ENCODE data around the gene BTK.

Gene BTK

GRCh38 chrX:101395789-101396188 lies 9.8 kb upstream of the BTK start:
- no peak overlapping the region for H3K4me3 ChIP-seq
- no peak overlapping the region for H3K27ac ChIP-seq

- no peak overlapping the region for H3K4me3 ChIP-seq
- no peak overlapping the region for H3K27ac ChIP-seq
Measured at GRCh38 chrX:101394372-101394771, 8.4 kb upstream of the BTK start.

- Histone ChIP-seq H3K4me3 (no peak overlapping the region), H3K27ac (no peak overlapping the region)
Measured at GRCh38 chrX:101393530-101394305, 7.7 kb upstream of the BTK start.

- Histone ChIP-seq H3K4me3 (peak overlapping the region; percentile 37 to 54 (median 48)), H3K27ac (peak overlapping the region in 14 of 21 experiments; percentile 35 to 89 (median 78))
Measured at GRCh38 chrX:101391831-101392230, 5.8 kb upstream of the BTK start.

GRCh38 chrX:101390664-101391525 lies 4.9 kb upstream of the BTK start, which contains the start of gene RPL36A:
Gene RPL36A, plus strand, starts transcription at chrX:101391011. Its CDS starts 33 bp downstream, at chrX:101391044.
- Histone ChIP-seq H3K27ac (peak within 1 kb of the TSS; percentile 32 to 89 (median 78)), H3K4me3 (peak within 1 kb of the TSS; percentile 37 to 54 (median 48))

GRCh38 chrX:101388604-101389003 lies 2.6 kb upstream of the BTK start:
- no peak overlapping the region for H3K4me3 ChIP-seq
- no peak overlapping the region for H3K27ac ChIP-seq

GRCh38 chrX:101386542-101386885 lies 523 bp upstream of the BTK start:
- Histone ChIP-seq H3K4me3 (no peak overlapping the region), H3K27ac (peak overlapping the region in 2 of 21 experiments; percentile 47 to 49)

- Histone ChIP-seq H3K27ac (peak overlapping the region in 8 of 21 experiments; percentile 29 to 67 (median 43)), H3K4me3 (no peak overlapping the region)
Measured at GRCh38 chrX:101385026-101385684, 836 bp downstream of the BTK start.

GRCh38 chrX:101383679-101384205 lies 2.2 kb downstream of the BTK start:
- Histone ChIP-seq H3K27ac (no peak overlapping the region), H3K4me3 (no peak overlapping the region)

GRCh38 chrX:101377547-101377946 lies 8.4 kb downstream of the BTK start:
- Histone ChIP-seq H3K4me3 (no peak overlapping the region), H3K27ac (no peak overlapping the region)

GRCh38 chrX:101370888-101371504 lies 15.0 kb downstream of the BTK start:
- no peak overlapping the region for H3K4me3 ChIP-seq
- no peak overlapping the region for H3K27ac ChIP-seq

- Histone ChIP-seq H3K27ac (no peak overlapping the region), H3K4me3 (no peak overlapping the region)
Measured at GRCh38 chrX:101369687-101370086, 16.3 kb downstream of the BTK start.

GRCh38 chrX:101368800-101369199 lies 17.2 kb downstream of the BTK start:
- no peak overlapping the region for H3K4me3 ChIP-seq
- H3K27ac ChIP-seq = no peak overlapping the region

GRCh38 chrX:101365301-101365795 lies 20.6 kb downstream of the BTK start:
- no peak overlapping the region for H3K27ac ChIP-seq

GRCh38 chrX:101362757-101363156 lies 23.2 kb downstream of the BTK start:
- no peak overlapping the region for H3K4me3 ChIP-seq
- H3K27ac ChIP-seq = no peak overlapping the region

More at GRCh38 chrX:101365301-101365795, 20.6 kb downstream of the BTK start:
- H3K4me3 ChIP-seq = no peak overlapping the region

- no peak overlapping the region for H3K4me3 ChIP-seq
- no peak overlapping the region for H3K27ac ChIP-seq
Measured at GRCh38 chrX:101362116-101362515, 23.9 kb downstream of the BTK start.

GRCh38 chrX:101360390-101360789 lies 25.6 kb downstream of the BTK start:
- no peak overlapping the region for H3K4me3 ChIP-seq

GRCh38 chrX:101359966-101360365 lies 26.0 kb downstream of the BTK start:
- H3K4me3 ChIP-seq = no peak overlapping the region
- H3K27ac ChIP-seq = no peak overlapping the region

More at GRCh38 chrX:101360390-101360789, 25.6 kb downstream of the BTK start:
- H3K27ac ChIP-seq = no peak overlapping the region

- no peak overlapping the region for H3K27ac ChIP-seq
- no peak overlapping the region for H3K4me3 ChIP-seq
Measured at GRCh38 chrX:101357166-101357795, 28.7 kb downstream of the BTK start.

Data from skin epidermis (tissue), 12 donors.